ENCODE results near the gene PLD1.

- TF ChIP-seq EZH2 (IDR thresholded peaks at IDR 0.05; ENCODE audit: borderline replicate concordance, control insufficient read depth, low read depth, low read length) (no peak), CHD4 (IDR thresholded peaks at IDR 0.05) (no peak), YY1 (IDR thresholded peaks at IDR 0.05; ENCODE audit: low read depth, low read length) (no peak), FOS (IDR thresholded peaks at IDR 0.05; ENCODE audit: borderline replicate concordance, extremely low read depth, insufficient read length) (no peak), ZNF274 (IDR thresholded peaks at IDR 0.05; ENCODE audit: insufficient read depth, insufficient read length) (no peak), POLR2AphosphoS5 (IDR thresholded peaks at IDR 0.05; ENCODE audit: low read length) (no peak), EP300 (IDR thresholded peaks at IDR 0.05; ENCODE audit: borderline replicate concordance in 1 of 2, control insufficient read depth in 1 of 2, low read depth in 2 of 2, low read length in 2 of 2) (no peak), GABPA (IDR thresholded peaks at IDR 0.05; ENCODE audit: low read depth) (no peak)
- TF ChIP-seq, protein P1, sequence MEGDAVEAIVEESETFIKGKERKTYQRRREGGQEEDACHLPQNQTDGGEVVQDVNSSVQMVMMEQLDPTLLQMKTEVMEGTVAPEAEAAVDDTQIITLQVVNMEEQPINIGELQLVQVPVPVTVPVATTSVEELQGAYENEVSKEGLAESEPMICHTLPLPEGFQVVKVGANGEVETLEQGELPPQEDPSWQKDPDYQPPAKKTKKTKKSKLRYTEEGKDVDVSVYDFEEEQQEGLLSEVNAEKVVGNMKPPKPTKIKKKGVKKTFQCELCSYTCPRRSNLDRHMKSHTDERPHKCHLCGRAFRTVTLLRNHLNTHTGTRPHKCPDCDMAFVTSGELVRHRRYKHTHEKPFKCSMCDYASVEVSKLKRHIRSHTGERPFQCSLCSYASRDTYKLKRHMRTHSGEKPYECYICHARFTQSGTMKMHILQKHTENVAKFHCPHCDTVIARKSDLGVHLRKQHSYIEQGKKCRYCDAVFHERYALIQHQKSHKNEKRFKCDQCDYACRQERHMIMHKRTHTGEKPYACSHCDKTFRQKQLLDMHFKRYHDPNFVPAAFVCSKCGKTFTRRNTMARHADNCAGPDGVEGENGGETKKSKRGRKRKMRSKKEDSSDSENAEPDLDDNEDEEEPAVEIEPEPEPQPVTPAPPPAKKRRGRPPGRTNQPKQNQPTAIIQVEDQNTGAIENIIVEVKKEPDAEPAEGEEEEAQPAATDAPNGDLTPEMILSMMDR (IDR thresholded peaks at IDR 0.05 in 2 of 3, conservative IDR thresholded peaks at IDR 0.05 in 1 of 3; ENCODE audit: control insufficient read depth in 2 of 3, extremely low read depth in 1 of 3, insufficient read depth in 1 of 3, low read depth in 3 of 3, low read length in 3 of 3), result no peak
Observed at GRCh38 chr3:171745577-171746319, 64.5 kb downstream of the PLD1 start.

Measured in GM12878 (cell line).